Measurements from ENCODE around the gene DEFB113.
"Not testable (repeated sequence)": the region's sequence is repeated elsewhere in the genome, so short reads cannot be mapped to it uniquely, and the experiment has no call there.

The DEFB113 gene, protein sequence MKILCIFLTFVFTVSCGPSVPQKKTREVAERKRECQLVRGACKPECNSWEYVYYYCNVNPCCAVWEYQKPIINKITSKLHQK

GRCh38 chr6:49969605-49970004 is at the start of gene DEFB113:
Gene DEFB113, minus strand, starts transcription at chr6:49969625. Its CDS starts 0 bp downstream, at chr6:49969625.
- no peak for DNase-seq

- no peak for DNase-seq
These were observed 38.4 kb upstream of the DEFB113 start for GRCh38 chr6:50007819-50008218.

GRCh38 chr6:50003139-50003538 is 33.7 kb upstream of the DEFB113 start:
- no peak for DNase-seq

DNA sequence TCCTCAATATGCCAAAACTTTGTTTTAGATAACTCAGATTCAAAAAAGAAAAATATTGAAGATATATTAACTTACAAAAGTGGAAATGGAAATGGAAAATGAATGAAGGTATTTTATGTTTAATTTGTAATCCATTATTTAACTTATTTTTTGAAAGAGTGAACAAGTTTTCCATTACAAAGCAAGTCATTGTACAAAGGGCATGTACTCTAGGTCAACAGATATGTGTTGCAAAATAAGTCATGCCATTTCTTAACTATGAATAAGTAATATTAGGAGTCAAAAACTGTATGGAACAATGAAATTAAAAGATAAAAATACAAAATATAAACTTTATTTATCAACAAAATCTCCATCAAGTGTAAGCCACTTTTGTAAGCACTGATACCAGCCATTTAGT is 25.9 kb upstream of the DEFB113 start:
- no peak for DNase-seq

GRCh38 chr6:49988900-49989299 is 19.5 kb upstream of the DEFB113 start:
- DNase-seq = no peak

DNA sequence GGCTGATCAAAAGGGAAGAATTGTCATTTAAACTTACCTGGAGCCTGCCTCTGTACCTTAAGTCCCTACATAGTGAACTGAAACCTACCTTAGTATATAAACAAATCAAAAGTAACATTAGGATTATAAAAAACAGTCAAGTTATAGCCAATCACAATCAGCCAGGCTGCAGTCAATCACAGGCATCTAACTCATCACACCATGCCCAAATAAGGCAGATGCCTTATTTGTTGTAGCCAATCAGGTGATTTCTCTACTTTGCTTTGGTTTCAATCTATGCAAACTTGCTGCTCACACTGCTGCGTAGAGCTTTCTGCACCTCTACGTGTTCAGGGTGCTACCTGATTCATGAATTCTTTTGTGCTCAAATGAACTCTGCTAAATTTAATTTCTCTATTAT is 18.3 kb upstream of the DEFB113 start:
- DNase-seq = no peak

- DNase-seq = no peak
These were observed 17.1 kb upstream of the DEFB113 start for GRCh38 chr6:49986551-49986950.

DNA sequence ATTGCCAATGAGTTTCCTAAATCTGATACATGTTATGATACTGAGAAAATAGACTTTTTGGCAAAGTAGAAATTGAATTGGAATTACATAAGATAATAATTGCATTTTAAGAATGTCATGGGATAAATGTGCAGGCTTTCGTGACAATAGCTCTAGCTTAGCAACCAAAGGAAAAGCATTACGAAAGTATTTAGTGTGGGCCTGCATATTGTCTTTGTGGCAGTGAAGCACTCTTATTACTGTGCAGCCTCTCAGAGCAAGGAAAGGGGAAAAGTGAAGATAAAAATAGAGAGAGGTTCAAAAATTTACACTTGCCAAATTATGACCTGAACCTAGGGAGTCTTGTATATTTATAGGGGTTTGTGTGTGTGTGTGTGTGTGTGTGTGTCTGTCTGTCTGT is 12.6 kb upstream of the DEFB113 start:
- no peak for DNase-seq

- no peak for DNase-seq
These were observed 11.5 kb upstream of the DEFB113 start for GRCh38 chr6:49980898-49981297.

GRCh38 chr6:49979584-49979983 is 10.2 kb upstream of the DEFB113 start:
- no peak for DNase-seq

GRCh38 chr6:49978332-49979226 is 9.2 kb upstream of the DEFB113 start:
- DNase-seq = no peak

DNA sequence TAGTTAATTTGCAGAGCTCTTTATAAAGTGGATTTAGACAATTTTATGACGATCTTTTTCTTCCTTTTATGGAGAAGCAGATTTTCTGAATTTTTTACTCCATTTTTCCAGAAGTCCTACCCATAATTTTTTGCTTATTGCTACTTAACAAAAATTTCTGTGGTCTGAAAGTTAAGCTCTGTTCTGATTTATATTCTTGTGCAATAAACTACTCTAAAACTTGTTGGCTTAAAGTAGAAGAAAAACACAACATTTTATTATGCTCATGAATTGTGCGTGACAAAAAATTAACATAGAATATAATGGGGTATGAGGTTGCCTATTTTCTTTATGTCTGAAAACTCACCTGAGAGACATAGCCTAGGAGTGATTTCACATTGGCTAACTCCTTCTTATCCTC is 2.6 kb downstream of the DEFB113 start:
- no peak for DNase-seq

GRCh38 chr6:49966334-49966733 is 3.1 kb downstream of the DEFB113 start:
- no peak for DNase-seq

GRCh38 chr6:49964064-49964463 is 5.4 kb downstream of the DEFB113 start, which contains the start of gene DEFB114:
Gene DEFB114, minus strand, starts transcription at chr6:49964164. Its CDS starts 59 bp downstream, at chr6:49964105.
- no peak for DNase-seq

DNA sequence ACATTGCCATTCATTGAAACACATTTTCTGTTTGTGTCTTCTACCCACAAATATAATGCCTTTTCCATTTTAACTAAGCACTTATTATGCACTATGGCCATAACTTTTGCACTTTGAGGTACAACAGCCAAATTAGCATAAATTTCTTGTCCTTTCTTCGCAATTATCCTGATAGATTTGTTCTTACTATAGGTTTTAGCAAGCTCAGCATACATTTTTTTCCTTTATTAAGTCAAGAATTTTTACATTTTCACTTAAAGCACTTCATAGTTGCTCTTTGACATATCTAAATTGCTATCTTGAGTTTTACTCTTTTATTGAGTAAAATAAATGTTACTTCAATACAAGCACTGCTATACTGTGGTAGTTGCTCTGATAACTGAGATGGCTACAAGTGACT is 11.2 kb downstream of the DEFB113 start:
- no peak for DNase-seq

DNA sequence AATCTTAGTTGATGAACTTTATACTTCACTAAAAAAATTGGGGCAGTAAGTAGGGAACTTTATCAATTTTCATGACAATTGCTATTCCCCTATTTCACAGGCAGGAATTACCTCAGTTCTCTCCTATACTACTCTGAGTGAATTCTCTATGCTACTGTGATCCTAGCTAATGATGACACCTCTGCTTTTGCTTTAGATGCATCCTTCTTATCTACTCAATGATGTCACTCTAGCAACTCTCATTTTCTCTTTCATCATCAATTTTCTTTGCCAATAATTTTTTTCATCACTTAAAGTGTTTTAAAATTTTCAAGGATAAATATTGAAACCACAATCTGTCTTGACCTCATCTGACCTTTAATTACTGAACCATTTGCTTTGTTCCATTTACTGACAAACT is 13.6 kb downstream of the DEFB113 start:
- no peak for DNase-seq

- no peak for DNase-seq
These were observed 17.5 kb downstream of the DEFB113 start for GRCh38 chr6:49951926-49952325.

DNA sequence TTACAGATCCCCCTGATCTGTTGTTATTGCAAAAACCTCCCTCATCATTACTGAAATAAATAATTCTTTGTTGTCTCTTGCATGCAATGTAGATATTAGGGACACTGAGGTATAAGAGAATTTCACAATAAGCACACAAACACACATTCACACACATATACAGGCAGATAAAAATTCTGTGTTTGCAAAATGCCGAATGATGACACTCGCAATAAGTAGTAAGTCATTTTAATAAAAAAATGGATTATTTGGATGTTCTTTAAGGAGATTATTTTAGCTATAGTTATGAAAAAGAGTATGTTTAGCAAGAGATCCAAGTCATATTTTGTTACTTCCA is 19.0 kb downstream of the DEFB113 start:
- DNase-seq = no peak

GRCh38 chr6:49949062-49949461 is 20.4 kb downstream of the DEFB113 start:
- no peak for DNase-seq

GRCh38 chr6:49946835-49947234 is 22.6 kb downstream of the DEFB113 start:
- no peak for DNase-seq

DNA sequence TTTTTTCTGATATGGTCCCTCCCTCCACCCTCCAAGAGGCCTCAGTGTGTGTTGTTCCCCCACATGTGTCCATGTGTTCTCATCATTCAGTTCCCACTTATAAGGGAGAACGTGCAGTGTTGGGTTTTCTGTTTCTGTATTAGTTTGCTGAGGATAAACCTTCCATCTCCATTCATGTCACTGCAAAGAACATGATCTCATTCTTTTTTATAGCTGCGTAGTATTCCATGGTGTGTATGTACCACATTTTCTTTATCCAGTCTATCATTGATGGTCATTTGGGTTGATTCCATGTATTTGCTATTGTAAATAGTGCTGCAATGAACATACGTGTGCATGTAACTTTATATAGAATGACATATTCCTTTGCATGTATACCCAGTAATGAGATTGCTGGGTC is 25.4 kb downstream of the DEFB113 start:
- DNase-seq = not testable (repeated sequence)

DNA sequence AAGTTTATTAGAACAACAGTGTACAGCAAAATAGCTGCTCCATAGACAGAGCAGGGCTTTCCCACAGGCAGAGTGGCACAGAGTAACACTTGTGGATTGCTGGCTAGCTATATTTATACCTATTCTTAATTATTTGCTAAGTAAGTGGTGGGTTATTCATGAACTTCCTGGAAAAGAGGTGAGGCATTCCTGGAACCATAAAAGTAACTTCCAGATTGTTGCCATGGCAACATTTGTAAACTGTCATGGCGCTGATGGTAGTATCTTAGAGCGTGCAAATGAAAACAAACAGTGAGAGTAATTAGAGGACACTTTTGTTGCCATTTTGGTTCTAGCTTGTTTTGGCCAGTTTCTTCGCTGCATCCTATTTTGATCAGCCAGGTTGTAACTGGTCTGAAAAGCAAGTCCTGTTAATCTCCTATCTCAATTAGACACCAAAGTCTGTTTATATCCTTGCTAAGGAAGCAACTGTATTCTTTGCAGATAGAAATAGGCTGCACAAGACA is 29.4 kb downstream of the DEFB113 start:
- DNase-seq = no peak

DNA sequence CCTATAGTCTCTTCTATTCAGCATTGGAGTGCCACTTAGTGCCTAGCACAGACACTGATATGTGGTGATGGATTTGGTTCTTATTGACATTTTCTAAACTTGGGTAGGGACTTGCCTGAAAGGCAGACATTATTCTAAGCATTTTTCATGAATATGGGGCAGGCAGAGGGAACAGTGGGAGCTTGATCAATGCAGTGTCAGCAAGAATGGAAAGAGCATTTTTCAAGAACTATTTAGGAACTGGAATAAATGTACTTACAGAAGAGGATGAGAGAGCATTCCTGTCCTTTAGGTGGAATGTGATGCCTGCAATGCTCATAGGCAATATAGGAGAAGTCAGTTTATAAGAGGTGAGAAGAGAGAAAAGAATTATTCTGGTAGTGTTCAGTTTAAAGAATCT is 31.6 kb downstream of the DEFB113 start:
- DNase-seq = no peak

- DNase-seq = no peak
These were observed 32.4 kb downstream of the DEFB113 start for GRCh38 chr6:49937017-49937416.

DNA sequence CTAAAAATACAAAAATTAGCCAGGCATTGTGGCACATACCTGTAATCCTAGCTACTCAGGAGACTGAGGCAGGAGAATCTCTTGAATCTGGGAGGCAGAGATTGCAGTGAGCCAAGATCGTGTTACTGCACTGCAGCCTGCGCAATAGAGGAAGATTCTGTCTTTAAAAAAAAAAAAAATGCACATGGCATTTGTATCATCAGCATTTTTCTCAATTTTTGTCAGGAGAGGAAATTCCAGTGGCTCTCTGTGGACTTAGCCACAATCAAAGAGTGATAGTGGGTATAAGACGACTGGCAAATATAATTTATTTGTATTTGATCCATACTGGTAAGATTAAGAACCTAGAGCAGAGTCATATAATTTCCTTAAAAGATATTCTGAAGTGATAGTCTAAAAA is 34.0 kb downstream of the DEFB113 start:
- no peak for DNase-seq

Data from KG1 (cell line).